ENCODE measurements around the gene RALGPS1.

RALGPS1 gene

GRCh38 chr9:127102788-127103187, 188.2 kb downstream of the RALGPS1 start:
- no peak overlapping the region for H3K4me3 ChIP-seq (ENCODE audit: low read depth, low read length)
- TF ChIP-seq, protein P1, sequence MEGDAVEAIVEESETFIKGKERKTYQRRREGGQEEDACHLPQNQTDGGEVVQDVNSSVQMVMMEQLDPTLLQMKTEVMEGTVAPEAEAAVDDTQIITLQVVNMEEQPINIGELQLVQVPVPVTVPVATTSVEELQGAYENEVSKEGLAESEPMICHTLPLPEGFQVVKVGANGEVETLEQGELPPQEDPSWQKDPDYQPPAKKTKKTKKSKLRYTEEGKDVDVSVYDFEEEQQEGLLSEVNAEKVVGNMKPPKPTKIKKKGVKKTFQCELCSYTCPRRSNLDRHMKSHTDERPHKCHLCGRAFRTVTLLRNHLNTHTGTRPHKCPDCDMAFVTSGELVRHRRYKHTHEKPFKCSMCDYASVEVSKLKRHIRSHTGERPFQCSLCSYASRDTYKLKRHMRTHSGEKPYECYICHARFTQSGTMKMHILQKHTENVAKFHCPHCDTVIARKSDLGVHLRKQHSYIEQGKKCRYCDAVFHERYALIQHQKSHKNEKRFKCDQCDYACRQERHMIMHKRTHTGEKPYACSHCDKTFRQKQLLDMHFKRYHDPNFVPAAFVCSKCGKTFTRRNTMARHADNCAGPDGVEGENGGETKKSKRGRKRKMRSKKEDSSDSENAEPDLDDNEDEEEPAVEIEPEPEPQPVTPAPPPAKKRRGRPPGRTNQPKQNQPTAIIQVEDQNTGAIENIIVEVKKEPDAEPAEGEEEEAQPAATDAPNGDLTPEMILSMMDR (IDR thresholded peaks at IDR 0.05; ENCODE audit: borderline replicate concordance, insufficient read depth, low read depth, low read length): no peak

DNA sequence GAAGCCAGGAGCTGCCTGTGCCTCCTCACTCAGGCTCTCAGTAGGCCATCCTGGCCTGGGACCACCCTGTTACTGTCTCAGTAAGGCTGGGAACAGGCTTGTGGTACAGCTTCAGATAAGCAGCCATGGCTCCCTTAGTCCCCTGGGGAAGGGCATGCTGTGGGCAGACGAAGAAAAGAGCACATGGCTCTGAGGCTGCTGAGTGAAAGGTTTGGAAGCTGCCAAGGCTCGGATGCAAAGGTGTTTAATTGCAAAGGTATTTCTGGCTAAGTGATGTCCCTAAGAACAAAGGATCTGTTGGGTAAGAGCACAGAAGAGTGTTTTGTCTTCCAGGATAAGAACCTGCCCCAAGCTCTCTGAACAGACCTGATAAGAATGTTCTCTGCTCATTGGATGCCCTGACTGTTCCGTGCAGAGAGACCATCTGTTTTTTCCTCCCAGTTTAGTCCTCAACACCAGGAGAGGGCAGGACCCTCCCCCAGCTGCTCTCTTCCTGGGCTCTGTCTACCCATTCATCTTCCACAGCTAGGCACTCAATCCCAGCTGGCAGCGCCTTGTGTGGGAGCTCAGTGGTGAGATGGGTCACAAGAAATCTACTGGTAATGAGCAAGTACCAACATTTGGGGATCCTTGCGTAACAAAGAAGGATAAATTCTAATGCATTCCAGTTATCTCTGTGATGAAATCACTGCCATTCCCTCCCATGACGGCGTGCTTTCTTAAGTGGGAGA, 190.2 kb downstream of the RALGPS1 start:
- TF ChIP-seq, protein P1 (IDR thresholded peaks at IDR 0.05; ENCODE audit: borderline replicate concordance, insufficient read depth, low read depth, low read length): no peak

GRCh38 chr9:127105805-127106465, 191.4 kb downstream of the RALGPS1 start:
- TF ChIP-seq, protein P1 (IDR thresholded peaks at IDR 0.05; ENCODE audit: borderline replicate concordance, insufficient read depth, low read depth, low read length): no peak
- no peak overlapping the region for H3K4me3 ChIP-seq (ENCODE audit: low read depth, low read length)

More for the DNA sequence above, 190.2 kb downstream of the RALGPS1 start:
- no peak overlapping the region for H3K4me3 ChIP-seq (ENCODE audit: low read depth, low read length)

DNA sequence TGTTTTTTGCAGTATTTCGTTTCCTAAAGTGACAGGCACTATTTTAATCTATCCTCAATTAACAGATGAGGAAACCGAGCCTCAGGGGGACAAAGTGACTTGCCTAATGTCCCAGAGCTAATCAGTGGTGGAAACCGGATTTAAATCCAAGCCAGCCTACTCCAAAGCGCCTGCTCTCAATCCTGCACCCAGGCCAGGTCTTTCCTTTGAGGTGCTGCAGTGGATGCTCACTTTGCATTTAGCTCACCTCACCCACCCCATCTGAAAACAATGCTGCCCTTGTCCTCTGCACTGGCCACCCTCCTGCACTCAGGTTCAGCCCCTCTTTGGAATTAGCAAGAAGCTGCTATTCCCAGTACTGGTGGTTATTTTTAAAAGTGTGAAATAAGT, 191.9 kb downstream of the RALGPS1 start:
- H3K4me3 ChIP-seq (ENCODE audit: low read depth, low read length): no peak overlapping the region
- TF ChIP-seq, protein P1 (IDR thresholded peaks at IDR 0.05; ENCODE audit: borderline replicate concordance, insufficient read depth, low read depth, low read length): no peak

GRCh38 chr9:127107171-127107928, 192.8 kb downstream of the RALGPS1 start:
- H3K4me3 ChIP-seq (ENCODE audit: low read depth, low read length): no peak overlapping the region
- TF ChIP-seq, protein P1 (IDR thresholded peaks at IDR 0.05; ENCODE audit: borderline replicate concordance, insufficient read depth, low read depth, low read length): no peak

GRCh38 chr9:127107929-127108876, 193.6 kb downstream of the RALGPS1 start:
- H3K4me3 ChIP-seq (ENCODE audit: low read depth, low read length): no peak overlapping the region
- TF ChIP-seq, protein P1 (IDR thresholded peaks at IDR 0.05; ENCODE audit: borderline replicate concordance, insufficient read depth, low read depth, low read length): no peak

Data from GM12875 (cell line).